HG03442 (cell line): ENCODE measurements around the gene CDH4.
"Not testable (repeated sequence)": the region's sequence is repeated elsewhere in the genome, so short reads cannot be mapped to it uniquely, and the experiment has no call there.

Experiments used
- ATAC-seq: cut with Tn5 transposase; IDR thresholded peaks from one replicate; pipeline ENCODE4 v1.9.1; 2021; ENCODE audit warnings: mild to moderate bottlenecking, moderate library complexity; ENCODE audit not compliant: unreplicated experiment

Gene CDH4

DNA sequence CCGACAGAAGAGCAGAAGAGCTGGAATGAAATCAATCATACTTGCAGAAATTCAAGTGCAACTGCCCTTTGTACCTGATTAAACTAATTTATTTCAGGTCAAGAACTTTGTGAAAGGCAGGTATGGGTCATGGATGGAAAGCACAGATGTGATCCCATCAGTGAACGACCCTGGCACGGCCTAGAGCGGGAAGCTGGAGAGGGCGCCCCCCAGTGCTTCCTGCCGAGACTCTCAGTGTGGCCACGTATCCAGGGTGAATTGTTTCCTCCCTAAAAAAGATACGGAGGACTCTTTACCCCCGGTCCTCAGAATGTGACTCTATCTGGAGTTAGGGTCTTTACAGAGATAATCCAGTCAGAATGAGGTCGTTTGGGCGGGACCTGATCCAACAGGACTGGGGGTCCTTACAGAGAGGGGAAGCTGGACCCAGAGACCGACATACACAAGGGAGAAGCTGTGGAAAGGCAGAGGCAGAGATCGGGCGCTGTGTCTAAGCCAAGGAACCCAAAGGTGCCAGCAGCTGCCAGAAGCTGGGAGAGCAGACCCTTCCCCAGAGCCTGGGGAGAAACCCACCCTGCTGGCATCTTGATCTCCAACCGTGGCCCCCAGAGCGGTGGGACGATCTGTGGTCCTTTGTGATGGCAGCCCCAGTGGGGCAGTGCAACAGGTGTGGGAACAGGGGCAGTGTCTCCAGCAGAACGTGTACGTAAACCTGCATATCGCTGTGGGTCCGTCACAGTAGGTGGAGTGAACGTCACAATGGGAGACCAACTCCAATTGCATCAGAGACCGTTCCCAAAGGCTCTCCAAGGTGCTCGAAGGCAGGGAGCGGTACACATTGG, 721.7 kb downstream of the CDH4 start:
- no peak for ATAC-seq

GRCh38 chr20:61974357-61974665, 722.2 kb downstream of the CDH4 start:
- ATAC-seq, result no peak

GRCh38 chr20:61975407-61976129, 723.5 kb downstream of the CDH4 start:
- no peak for ATAC-seq

GRCh38 chr20:61976263-61976643, 724.2 kb downstream of the CDH4 start:
- no peak for ATAC-seq

DNA sequence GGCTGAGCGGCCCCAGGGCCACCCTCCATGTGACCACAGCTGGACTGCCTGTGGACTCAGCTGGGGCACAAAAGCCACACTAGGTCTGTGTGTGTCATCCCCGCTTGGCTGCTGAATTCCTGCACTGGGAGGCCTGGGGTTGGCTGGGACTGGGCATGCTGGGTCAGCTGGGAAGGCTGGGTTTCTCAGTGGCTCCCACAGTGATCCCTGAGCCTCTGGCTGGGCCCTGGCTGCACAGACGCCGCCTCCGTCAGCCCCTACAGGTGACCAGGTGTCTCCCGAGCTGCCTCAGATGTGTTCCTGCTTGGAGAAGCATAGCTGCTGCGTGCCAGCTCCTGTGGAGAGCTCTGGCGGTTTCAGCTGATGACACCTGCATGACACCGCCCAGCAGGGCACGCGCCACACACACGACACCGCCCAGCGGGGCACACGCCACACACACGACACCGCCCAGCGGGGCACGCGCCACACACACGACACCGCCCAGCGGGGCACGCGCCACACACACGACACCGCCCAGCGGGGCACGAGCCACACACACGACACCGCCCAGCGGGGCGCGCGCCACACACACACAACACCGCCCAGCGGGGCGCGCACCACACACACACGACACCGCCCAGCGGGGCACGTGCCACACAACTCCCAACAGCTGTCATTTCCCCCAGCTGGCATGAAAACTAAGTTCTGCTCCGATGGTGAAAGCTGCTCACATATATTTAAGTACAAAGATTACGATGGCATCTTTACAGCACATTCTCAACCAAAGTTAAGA, 724.8 kb downstream of the CDH4 start:
- no peak for ATAC-seq

DNA sequence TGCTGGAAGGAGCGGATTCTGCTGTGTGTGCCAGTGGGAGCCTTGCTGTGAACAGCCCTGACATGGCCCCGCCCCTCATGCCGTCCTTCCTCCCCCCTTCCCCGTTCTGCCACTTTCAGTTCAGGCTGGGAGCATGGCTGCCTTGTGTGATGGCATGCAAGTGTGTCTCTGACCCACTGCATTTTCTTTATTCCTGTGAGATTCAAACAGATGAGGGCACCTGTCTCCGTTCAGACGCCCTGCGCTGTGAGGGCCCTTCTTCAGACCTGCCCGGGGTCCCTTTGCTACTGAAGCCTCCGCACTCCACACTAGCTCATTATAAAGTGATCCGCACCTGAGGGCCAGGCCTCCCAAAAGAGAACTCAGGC, 725.3 kb downstream of the CDH4 start:
- ATAC-seq, result no peak

GRCh38 chr20:61978491-61978890, 726.4 kb downstream of the CDH4 start:
- ATAC-seq, result no peak

DNA sequence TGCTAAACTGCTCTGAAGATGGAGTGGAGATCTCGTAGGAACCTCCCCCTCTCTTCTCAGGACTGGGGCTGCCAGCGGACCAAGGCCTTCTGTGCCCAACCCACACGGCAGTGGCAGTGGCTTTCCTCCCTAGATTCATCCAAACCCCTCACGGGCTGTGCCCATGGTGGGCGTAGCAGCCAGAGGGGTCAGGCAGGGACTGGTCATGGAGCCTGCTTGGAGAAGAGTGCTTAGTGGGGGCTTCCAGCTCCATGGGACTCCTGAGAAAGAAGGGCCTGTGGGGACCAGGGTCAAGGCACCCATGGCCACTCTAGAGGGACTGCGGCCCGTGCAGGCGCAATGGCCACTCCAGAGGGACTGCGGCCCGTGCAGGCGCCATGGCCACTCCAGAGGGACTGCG, 727.0 kb downstream of the CDH4 start:
- no peak for ATAC-seq

DNA sequence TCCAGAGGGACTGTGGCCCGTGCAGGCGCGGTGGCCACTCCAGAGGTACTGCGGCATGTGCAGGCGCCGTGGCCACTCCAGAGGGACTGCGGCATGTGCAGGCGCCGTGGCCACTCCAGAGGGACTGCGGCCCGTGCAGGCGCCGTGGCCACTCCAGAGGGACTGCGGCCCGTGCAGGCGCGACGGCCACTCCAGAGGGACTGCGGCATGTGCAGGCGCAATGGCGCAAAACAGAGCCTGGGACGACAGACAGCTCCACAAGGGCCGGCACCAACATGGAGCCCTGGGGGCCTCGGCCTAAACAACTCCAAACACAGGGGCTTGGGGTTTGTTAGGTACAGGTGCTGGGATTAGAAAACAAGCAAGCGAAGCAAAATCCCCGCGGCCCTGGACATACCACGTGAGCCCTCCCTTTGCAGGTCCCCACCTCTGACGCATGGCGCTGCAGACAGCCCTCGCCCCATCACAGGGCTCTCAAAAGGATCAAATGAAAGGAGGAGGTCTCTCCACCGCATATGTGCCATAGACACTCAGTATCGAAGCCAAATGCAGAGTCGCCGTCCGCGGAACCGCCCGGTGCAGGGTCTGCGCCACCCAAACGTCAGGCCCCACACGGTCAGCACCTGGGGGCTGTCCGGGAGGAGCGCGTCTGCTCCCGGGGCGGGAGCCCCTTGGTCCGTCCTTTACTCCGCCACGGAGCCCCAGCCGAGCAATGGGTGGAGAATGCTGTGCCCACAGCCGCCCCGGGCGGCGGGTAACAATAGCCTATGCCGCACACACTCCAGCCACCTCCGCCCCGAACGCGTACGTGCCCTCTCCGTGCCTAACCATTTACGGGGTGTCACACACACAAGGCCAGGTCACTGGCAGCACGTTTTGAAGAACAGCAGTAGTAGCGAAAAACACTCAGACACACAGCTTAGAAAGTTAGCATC, 727.9 kb downstream of the CDH4 start:
- ATAC-seq, result no peak

DNA sequence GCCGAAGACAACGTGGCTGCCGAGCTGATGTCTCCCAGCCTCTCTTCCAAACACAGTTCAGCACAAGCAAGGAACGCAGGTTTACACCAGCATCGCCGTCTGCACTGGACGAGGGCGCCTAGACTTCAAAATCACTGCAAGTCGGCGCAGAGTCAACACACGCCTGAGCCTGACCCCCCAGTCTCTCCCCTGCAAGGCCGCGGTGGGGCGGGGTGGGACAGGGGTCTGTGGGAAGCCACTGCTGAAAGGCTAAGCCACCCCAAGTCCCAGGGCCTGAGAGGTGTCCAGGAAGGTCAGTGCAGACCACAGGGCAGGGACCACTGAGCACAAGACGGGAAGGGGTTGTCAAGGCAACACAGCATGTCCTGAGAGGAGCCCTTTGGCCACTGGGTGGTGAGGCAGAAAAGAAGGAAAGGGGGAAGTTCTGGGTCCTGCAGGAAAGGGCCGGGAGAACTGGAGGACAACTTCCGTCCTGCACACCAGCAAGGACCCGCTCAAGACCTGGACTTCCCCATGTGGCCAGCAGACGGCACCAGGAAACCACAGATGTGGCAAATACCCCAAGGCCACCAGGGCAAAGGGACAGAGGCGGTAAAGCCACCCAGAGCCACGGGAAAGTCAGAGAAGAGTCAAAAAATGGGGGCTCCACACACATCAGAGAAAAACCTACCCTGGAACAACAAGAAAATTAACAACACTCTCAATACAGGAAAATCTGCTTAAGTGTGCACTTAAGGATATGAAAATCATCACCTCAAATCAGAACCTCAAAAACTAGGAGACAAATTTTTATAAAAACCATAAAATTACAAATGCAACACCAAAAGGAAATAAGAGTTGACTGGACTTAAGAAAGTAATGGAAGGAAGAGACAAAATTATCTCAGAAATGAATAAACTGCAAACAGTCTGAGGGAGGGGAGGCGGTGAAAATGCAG, 728.9 kb downstream of the CDH4 start:
- no peak for ATAC-seq

GRCh38 chr20:61981691-61982090, 729.6 kb downstream of the CDH4 start:
- ATAC-seq, result not testable (repeated sequence)

DNA sequence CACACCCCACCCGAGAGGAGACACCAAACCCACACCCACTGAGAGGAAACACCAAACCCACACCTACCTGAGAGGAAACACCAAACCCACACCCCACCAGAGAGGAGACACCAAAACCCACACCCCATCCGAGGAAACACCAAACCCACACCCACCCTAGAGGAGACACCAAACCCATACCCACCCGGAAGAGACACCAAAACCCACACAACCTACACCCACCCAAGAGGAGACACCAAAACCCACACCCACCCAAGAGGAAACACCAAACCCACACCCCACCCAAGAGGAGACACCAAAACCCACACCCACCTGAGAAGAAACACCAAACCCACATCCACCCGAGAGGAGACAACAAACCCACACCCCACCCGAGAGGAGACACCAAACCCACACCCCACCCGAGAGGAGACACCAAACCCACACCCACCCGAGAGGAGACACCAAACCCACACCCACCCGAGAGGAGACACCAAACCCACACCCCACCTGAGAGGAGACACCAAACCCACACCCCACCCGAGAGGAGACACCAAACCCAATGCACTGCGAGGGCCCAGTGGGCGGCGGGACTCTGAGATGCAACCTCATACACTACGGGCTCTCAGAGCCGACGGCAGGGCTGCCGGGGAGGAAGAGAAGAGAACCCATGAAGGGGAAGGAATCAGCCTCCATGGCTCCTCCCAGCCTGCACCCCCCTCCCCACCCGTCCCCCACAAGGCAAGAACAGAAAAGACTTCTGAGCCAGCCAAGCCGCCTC, 730.3 kb downstream of the CDH4 start:
- no peak for ATAC-seq

GRCh38 chr20:61982951-61983315, 730.9 kb downstream of the CDH4 start:
- ATAC-seq, result no peak

- ATAC-seq, result no peak
Measured at GRCh38 chr20:61983965-61984364, 731.9 kb downstream of the CDH4 start.

GRCh38 chr20:61984431-61984830, 732.4 kb downstream of the CDH4 start:
- ATAC-seq, result not testable (repeated sequence)

DNA sequence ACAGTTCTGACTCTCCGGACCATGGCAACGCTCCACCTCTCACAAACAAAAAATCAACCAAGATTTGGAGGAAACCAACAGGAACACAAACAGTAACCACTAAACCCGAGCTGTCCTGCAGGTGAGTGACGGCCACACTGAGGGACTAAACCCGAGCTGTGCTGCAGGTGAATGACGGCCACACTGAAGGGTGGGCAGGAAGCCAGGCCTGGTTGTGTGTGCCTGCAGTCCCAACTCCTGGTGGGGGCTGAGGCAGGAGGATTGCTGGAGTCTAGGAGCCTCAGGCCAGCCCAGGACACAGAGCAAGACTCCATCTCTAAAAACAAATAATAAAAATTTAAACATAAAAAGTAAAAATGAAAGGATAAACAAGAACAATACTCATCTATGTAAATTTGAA, 733.0 kb downstream of the CDH4 start:
- ATAC-seq, result no peak

GRCh38 chr20:61986762-61987321, 734.8 kb downstream of the CDH4 start:
- ATAC-seq, result no peak

GRCh38 chr20:61988665-61989064, 736.6 kb downstream of the CDH4 start:
- no peak for ATAC-seq

GRCh38 chr20:61989741-61990140, 737.7 kb downstream of the CDH4 start:
- ATAC-seq, result no peak
